ENCODE measurements around the gene LRRFIP1.

The LRRFIP1 gene

GRCh38 chr2:237689336-237690131 is 62.1 kb downstream of the LRRFIP1 start:
- no peak for DNase-seq (ENCODE audit: low read depth in 2 of 2)
- no peak overlapping the region for H3K4me3 ChIP-seq (replicated peaks in 1 of 2; ENCODE audit: low read depth in 2 of 2, low read length in 2 of 2)
- TF ChIP-seq, protein P1, sequence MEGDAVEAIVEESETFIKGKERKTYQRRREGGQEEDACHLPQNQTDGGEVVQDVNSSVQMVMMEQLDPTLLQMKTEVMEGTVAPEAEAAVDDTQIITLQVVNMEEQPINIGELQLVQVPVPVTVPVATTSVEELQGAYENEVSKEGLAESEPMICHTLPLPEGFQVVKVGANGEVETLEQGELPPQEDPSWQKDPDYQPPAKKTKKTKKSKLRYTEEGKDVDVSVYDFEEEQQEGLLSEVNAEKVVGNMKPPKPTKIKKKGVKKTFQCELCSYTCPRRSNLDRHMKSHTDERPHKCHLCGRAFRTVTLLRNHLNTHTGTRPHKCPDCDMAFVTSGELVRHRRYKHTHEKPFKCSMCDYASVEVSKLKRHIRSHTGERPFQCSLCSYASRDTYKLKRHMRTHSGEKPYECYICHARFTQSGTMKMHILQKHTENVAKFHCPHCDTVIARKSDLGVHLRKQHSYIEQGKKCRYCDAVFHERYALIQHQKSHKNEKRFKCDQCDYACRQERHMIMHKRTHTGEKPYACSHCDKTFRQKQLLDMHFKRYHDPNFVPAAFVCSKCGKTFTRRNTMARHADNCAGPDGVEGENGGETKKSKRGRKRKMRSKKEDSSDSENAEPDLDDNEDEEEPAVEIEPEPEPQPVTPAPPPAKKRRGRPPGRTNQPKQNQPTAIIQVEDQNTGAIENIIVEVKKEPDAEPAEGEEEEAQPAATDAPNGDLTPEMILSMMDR (IDR thresholded peaks at IDR 0.05; ENCODE audit: low read depth, low read length) = no peak

- DNase-seq (ENCODE audit: low read depth in 2 of 2) = no peak
- TF ChIP-seq, protein P1 (IDR thresholded peaks at IDR 0.05; ENCODE audit: low read depth, low read length) = no peak
- H3K4me3 ChIP-seq (replicated peaks in 1 of 2; ENCODE audit: low read depth in 2 of 2, low read length in 2 of 2) = peak overlapping the region; percentile 50 to 62
Measured at GRCh38 chr2:237691029-237691907, 63.9 kb downstream of the LRRFIP1 start.

GRCh38 chr2:237691908-237692600 is 64.7 kb downstream of the LRRFIP1 start:
- DNase-seq (ENCODE audit: low read depth in 2 of 2) = peak; percentile 91 to 95
- peak overlapping the region; percentile 81 to 88 for H3K4me3 ChIP-seq (replicated peaks in 1 of 2; ENCODE audit: low read depth in 2 of 2, low read length in 2 of 2)
- TF ChIP-seq, protein P1 (IDR thresholded peaks at IDR 0.05; ENCODE audit: low read depth, low read length) = no peak

- H3K4me3 ChIP-seq (replicated peaks in 1 of 2; ENCODE audit: low read depth in 2 of 2, low read length in 2 of 2) = peak overlapping the region; percentile 81 to 88
- peak; percentile 40 to 48 for DNase-seq (ENCODE audit: low read depth in 2 of 2)
- TF ChIP-seq, protein P1 (IDR thresholded peaks at IDR 0.05; ENCODE audit: low read depth, low read length) = no peak
Measured at GRCh38 chr2:237692601-237693290, 65.4 kb downstream of the LRRFIP1 start.

DNA sequence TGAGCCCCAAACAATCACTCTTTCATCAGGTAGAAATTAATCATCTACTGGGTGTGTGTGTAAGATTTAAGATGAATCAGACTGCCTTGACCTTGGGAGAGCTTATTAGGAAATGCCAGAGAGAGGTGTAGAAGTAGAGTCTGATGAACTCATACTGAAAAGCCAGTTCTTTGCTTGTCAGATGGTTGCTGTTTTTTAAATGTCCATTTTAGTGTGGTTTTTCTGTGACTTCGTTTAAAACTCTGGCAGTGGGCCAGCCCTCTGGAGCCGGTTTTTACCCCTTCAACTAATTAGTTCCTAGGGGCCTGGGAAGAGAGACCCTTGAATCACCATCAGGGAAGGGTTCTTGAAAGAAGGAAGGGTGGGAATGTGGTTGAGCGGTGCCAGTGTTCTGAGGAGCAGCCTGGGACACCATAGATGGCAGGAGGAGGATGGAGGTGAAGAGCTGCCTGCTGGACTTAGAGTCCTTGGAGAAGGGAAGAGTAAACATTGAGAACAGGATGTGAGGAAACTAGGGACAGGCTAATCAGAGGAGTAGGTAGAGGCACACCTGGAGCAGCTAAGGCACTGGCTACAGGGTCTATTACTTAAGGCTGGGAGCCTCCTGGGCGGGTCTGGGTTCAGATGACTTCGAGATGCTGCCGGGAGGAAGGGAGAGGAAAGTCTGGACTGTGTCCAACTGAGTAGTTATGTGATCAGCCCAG is 66.1 kb downstream of the LRRFIP1 start:
- peak overlapping the region; percentile 81 to 88 for H3K4me3 ChIP-seq (replicated peaks in 1 of 2; ENCODE audit: low read depth in 2 of 2, low read length in 2 of 2)
- TF ChIP-seq, protein P1 (IDR thresholded peaks at IDR 0.05; ENCODE audit: low read depth, low read length) = no peak
- DNase-seq (ENCODE audit: low read depth in 2 of 2) = peak; percentile 47 to 86

Measured in cardiac fibroblast (primary cell).